Stimulated activated CD8-positive, alpha-beta memory T cell treated with anti-CD3 and anti-CD28 coated beads, Interleukin-7, amount 100 ng/mL, for 1 hour (primary cell): Measurements from ENCODE around the gene MSANTD7.
A peak's percentile ranks its signal among the peaks of the same experiment; 100 is the strongest.
"Not testable (repeated sequence)": the region's sequence is repeated elsewhere in the genome, so short reads cannot be mapped to it uniquely, and the experiment has no call there.

ENCODE experiments used
- DNase-seq, 2 donors: peaks; one replicate each; pipeline ENCODE4 v3.0.0-alpha.2; 2020; ENCODE audit warnings: low read depth in 2 of 2

Gene MSANTD7

GRCh38 chr10:14837003-14837756 lies 926 bp upstream of the MSANTD7 start:
- no peak for DNase-seq

GRCh38 chr10:14838582-14839304 lies 637 bp downstream of the MSANTD7 start:
- peak in 1 of 2 donors; percentile 1 for DNase-seq

DNA sequence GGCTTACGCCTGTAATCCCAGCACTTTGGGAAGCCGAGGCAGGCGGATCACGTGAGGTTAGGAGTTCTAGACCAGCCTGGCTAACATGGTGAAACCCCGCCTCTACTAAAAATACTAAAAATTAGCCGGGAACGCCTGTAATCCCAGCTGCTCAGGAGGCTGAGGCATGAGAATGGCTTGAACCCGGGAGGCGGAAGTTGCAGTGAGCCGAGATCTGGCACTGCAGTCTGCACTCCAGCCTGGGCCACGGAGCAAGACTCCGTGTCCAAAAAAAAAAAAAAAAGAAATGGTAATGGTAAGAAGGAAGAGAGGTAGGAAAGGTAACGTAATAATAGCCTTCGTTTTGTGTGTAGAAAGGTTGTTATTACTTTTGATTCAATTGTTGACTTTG lies 1.2 kb downstream of the MSANTD7 start:
- DNase-seq, result no peak

- no peak for DNase-seq
Observed at GRCh38 chr10:14840178-14840577, 2.1 kb downstream of the MSANTD7 start.

GRCh38 chr10:14843327-14843988 lies 5.4 kb downstream of the MSANTD7 start:
- DNase-seq, result no peak

DNA sequence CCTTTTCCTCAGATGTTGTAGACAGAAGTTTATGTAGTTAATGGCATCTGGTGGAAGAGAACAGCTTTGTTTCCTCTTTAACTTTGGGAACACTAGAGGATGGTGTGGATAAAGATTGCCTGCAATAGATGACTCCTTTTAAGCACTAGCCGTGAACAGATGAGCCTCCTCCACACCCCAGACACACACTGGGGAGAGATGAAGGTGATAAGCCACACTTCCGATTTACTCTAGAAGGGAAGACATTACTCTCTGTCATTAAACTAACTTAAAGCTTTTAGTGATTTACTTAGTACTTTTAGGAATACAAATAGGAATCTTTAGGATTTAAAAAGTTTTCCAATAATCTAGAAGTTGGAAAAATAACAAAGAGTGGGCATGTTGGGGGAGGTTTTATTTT lies 6.8 kb downstream of the MSANTD7 start:
- no peak for DNase-seq

DNA sequence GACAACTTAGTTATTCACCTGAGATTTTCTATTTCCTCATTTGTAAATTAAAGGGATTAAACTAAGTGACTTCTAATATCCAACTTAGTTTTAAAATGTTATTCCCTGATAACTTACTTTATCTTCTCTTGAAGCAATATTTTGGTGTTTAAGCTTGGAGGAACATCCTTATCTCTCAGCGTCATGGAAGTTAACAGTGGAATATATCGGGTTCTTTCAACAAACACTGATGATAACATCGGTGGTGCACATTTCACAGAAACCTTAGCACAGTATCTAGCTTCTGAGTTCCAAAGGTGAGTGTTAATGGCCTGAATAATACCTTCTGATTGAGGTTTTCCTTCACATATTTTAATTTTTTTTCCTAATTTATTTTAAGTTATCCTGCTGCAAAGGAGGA lies 14.1 kb downstream of the MSANTD7 start:
- no peak for DNase-seq

DNA sequence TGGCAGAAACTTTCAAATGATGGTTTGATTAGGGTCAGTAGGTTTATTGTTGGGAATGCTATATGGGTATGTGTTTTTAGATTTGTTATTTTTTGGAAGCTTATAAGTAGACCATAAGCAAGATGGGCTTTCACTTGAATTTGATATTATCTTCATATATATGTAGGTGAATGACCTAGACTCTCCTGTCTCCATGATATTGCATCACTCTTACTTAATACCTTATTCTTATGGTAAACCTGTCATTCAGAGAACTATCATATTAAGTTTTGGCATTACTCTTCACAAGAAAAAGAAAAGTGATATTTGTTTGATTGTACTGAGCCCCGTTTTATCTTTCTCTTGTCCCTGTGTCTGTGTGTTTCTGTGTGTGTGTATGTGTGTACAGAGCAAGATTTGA lies 17.3 kb downstream of the MSANTD7 start:
- DNase-seq, result no peak

- DNase-seq, result no peak
Observed at GRCh38 chr10:14858338-14858960, 20.3 kb downstream of the MSANTD7 start.

- DNase-seq, result no peak
Observed at GRCh38 chr10:14859043-14859442, 20.9 kb downstream of the MSANTD7 start.

GRCh38 chr10:14859775-14860174 lies 21.7 kb downstream of the MSANTD7 start:
- no peak for DNase-seq

DNA sequence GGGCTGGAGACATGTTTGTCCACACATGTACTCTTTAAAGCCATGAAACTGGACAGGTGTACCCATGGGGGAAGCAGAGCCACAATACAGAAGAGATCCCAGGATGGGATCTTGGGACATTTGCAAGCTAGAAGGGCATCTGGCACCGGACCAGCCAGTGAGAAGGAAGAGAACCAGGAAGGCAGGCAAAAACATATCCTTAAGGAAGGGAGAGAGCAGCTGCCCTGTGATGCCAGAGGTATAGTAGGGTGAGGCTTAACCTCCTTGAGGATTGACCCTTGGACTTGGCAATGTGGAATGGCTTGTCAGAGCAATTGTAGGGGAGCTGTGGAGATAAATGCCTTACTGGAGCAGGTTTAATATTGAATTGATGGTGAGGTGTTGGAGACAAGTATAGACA lies 22.7 kb downstream of the MSANTD7 start:
- DNase-seq, result no peak

DNA sequence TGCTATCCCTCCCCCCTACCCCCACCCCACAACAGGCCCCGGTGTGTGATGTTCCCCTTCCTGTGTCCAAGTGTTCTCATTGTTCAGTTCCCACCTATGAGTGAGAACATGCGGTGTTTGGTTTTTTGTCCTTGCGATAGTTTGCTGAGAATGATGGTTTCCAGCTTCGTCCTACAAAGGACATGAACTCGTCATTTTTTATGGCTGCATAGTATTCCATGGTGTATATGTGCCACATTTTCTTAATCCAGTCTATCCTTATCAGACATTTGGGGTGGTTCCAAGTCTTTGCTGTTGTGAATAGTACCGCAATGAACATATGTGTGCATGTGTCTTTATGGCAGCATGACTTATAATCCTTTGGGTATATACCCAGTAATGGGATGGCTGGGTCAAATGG lies 26.4 kb downstream of the MSANTD7 start:
- not testable (repeated sequence) for DNase-seq

DNA sequence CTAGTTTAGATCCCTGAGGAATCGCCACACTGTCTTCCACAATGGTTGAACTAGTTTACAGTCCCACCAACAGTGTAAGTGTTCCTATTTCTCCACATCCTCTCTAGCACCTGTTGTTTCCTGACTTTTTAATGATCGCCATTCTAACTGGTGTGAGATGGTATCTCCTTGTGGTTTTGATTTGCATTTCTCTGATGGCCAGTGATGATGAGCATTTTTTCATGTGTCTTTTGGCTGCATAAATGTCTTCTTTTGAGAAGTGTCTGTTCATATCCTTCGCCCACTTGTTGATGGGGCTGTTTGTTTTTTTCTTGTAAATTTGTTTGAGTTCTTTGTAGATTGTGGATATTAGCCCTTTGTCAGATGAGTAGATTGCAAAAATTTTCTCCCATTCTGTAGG lies 26.8 kb downstream of the MSANTD7 start:
- not testable (repeated sequence) for DNase-seq

- no peak for DNase-seq
Observed at GRCh38 chr10:14873090-14873760, 35.1 kb downstream of the MSANTD7 start.

- no peak for DNase-seq
Observed at GRCh38 chr10:14875941-14876340, 37.8 kb downstream of the MSANTD7 start.

GRCh38 chr10:14876764-14877163 lies 38.7 kb downstream of the MSANTD7 start:
- DNase-seq, result no peak

DNA sequence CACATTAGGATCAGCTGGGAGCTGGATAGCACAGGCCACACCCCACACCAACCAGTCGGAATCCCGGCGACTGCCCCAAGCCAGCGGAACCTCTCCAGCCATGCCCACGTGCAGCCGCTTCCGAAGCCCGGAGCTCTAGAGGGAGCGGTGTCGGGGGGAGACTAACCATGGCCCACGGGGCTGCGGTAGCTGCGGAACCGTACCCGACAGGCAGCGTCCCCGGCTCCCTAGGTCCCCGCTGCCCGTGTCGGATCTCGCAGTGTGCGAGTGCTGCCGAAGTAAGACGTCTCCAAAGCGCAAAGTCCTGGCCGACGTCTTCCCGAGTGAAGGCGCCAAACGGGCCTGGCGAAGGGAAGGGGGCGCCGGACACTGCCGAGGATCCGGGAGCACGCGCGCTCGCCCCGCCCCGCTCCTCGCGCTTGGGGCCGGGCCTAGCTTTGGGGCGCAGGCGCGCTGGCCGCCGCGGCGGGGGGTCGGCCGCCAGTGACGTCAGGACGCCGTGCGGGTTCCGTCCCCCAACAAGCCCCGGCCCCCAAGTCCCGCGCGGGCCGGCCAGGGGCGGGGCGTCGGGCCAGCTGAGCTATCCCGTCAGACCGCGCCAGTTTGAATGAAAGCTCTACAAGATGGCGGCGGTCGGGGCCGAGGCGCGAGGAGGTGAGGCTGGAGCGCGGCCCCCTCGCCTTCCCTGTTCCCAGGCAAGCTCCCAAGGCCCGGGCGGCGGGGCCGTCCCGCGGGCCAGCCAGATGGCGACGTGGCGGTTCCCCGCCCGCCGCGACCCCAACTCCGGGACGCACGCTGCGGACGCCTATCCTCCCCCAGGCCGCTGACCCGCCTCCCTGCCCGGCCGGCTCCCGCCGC lies 40.4 kb downstream of the MSANTD7 start, which contains the start of gene SUV39H2:
Gene SUV39H2, plus strand, starts transcription at position 601 of the 858 bp plus-strand sequence. Its CDS starts 23 bp downstream, at position 624.
- DNase-seq, result peak; percentile 81 to 84

GRCh38 chr10:14879124-14879927 lies 41.2 kb downstream of the MSANTD7 start:
- peak; percentile 3 to 6 for DNase-seq

DNA sequence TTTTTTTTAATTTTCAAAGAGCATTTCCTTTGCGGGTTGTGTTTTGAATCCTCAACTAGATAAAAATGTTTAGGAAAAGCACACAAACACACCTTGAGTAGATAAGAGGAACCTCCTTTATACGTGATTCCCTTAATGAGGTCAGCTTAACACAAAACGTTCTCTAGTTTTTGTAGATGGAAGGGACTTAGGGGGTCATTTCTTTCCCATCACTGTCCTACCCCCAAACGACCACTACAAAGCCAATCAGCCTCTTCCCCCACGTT lies 41.8 kb downstream of the MSANTD7 start:
- no peak for DNase-seq
